ENCODE measurements around the gene SLC9A8.

The SLC9A8 gene

DNA sequence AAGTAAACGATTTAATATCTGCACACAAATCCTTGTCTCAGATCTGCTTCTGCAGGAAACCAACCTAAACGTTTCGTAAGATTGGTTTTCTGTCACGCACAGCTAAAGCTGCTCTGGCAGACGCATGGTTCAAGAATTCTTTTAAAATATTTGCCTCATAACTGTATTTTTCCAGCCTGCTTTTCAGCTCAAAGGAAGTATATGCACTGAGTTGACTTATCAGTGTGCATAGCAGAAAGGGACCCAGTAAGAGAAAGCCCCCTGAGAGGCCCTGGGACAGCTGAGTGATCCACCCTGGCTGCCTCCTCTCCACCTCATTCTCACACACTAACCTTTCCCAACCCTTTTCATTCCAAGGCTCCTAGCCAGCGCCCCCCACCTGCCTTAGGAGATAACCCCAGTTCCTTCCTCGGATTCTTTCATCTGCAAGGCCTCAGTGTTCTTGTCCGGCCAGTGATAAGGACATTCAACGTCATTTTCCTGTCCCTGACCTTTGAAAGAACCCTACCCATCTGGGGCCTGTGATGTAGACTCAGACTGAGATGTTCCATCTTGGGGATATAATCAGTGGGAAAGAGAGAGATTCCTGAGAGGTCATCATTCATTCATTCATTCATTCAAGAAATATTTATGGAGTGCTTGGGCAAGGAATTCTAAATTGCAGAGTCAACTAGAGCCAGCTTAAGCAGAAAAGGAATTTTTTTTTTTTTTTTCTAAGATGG, 22.4 kb upstream of the SLC9A8 start:
- Histone ChIP-seq H2AFZ (ENCODE audit: low read length) (no peak overlapping the region), H3K4me3 (ENCODE audit: low read length) (no peak overlapping the region), H3F3A (ENCODE audit: insufficient read depth, low read length) (peaks cover 18% of the 10 kb centered on the region), H3K27me3 (replicated peaks; ENCODE audit: insufficient read depth, low read length) (no peaks in the 10 kb centered on the region), H3K79me2 (ENCODE audit: low read length) (no peaks in the 10 kb centered on the region), H3K4me2 (ENCODE audit: low read depth, low read length) (no peak overlapping the region), H3K36me3 (replicated peaks; ENCODE audit: insufficient read depth, low read length) (no peaks in the 10 kb centered on the region), H3K9ac (ENCODE audit: low read length) (no peak overlapping the region), H4K20me1 (ENCODE audit: insufficient read depth, low read length) (no peaks in the 10 kb centered on the region), H3K9me2 (replicated peaks; ENCODE audit: insufficient read depth, low read length) (no peaks in the 10 kb centered on the region), H3K9me3 (replicated peaks; ENCODE audit: insufficient read depth, low read length) (no peaks in the 10 kb centered on the region), H3K27ac (ENCODE audit: low read length) (no peak overlapping the region), H3K4me1 (ENCODE audit: low read length) (peaks cover 13% of the 10 kb centered on the region)
- TF ChIP-seq, protein P1, sequence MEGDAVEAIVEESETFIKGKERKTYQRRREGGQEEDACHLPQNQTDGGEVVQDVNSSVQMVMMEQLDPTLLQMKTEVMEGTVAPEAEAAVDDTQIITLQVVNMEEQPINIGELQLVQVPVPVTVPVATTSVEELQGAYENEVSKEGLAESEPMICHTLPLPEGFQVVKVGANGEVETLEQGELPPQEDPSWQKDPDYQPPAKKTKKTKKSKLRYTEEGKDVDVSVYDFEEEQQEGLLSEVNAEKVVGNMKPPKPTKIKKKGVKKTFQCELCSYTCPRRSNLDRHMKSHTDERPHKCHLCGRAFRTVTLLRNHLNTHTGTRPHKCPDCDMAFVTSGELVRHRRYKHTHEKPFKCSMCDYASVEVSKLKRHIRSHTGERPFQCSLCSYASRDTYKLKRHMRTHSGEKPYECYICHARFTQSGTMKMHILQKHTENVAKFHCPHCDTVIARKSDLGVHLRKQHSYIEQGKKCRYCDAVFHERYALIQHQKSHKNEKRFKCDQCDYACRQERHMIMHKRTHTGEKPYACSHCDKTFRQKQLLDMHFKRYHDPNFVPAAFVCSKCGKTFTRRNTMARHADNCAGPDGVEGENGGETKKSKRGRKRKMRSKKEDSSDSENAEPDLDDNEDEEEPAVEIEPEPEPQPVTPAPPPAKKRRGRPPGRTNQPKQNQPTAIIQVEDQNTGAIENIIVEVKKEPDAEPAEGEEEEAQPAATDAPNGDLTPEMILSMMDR (IDR thresholded peaks at IDR 0.05; ENCODE audit: low read length), result no peak
- no peak for TF ChIP-seq EZH2phosphoT487 (IDR thresholded peaks at IDR 0.05; ENCODE audit: low read length)
- no peak for TF ChIP-seq EZH2 (optimal IDR thresholded peaks at IDR 0.05; ENCODE audit: low read depth, low read length)
- no peak for DNase-seq

DNA sequence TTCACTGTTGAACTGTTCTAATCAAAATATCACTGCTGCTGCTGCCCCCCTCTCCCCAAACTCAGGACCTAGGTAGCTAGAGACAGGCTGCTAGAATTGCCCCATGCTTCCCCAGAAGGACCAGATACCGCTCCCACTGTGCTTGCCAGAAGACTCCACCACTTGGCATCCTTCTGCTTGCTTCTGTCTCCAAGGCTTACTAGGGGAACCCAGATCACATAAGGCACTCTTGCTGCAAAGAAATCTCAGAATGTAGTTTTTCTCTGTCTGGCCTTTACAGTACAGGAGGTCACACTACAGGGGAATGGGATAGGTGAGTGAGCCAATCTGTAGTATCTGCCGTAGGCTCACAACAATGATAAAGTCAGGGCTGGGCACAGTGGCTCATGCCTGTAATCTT, 21.5 kb upstream of the SLC9A8 start:
- no peaks in the 10 kb centered on the region for H4K20me1 ChIP-seq (ENCODE audit: insufficient read depth, low read length)
- no peak overlapping the region for H2AFZ ChIP-seq (ENCODE audit: low read length)
- no peak overlapping the region for H3K9ac ChIP-seq (ENCODE audit: low read length)
- no peak overlapping the region for H3K4me2 ChIP-seq (ENCODE audit: low read depth, low read length)
- H3F3A ChIP-seq (ENCODE audit: insufficient read depth, low read length), result peaks cover 9% of the 10 kb centered on the region
- H3K36me3 ChIP-seq (replicated peaks; ENCODE audit: insufficient read depth, low read length), result no peaks in the 10 kb centered on the region
- no peak for TF ChIP-seq EZH2phosphoT487 (IDR thresholded peaks at IDR 0.05; ENCODE audit: low read length)
- no peak for TF ChIP-seq EZH2 (optimal IDR thresholded peaks at IDR 0.05; ENCODE audit: low read depth, low read length)
- TF ChIP-seq, protein P1 (IDR thresholded peaks at IDR 0.05; ENCODE audit: low read length), result no peak
- no peaks in the 10 kb centered on the region for H3K79me2 ChIP-seq (ENCODE audit: low read length)
- no peaks in the 10 kb centered on the region for H3K9me2 ChIP-seq (replicated peaks; ENCODE audit: insufficient read depth, low read length)
- H3K9me3 ChIP-seq (replicated peaks; ENCODE audit: insufficient read depth, low read length), result no peaks in the 10 kb centered on the region
- H3K4me1 ChIP-seq (ENCODE audit: low read length), result peaks cover 12% of the 10 kb centered on the region
- H3K27me3 ChIP-seq (replicated peaks; ENCODE audit: insufficient read depth, low read length), result no peaks in the 10 kb centered on the region
- no peak overlapping the region for H3K27ac ChIP-seq (ENCODE audit: low read length)
- H3K4me3 ChIP-seq (ENCODE audit: low read length), result no peak overlapping the region
- no peak for DNase-seq

DNA sequence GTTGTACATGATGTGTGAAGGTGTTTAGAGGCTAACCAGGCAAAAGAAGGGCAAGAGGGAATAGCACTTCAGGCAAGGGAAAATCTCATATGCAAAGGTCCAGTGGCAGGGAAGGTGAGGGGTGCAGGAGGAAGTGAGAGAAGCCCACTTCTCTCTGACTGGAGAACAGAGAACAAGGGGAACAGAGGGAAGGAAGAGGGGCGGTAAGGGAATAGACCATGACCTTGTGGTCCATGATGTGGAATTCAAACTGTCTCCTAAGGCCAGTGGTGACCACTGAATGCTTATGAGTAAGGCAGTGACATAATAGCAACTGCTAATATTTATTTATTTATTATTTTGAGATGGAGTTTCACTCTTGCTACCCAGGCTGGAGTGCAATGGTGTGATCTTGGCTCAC, 20.6 kb upstream of the SLC9A8 start:
- H3K4me1 ChIP-seq (ENCODE audit: low read length), result peaks cover 8% of the 10 kb centered on the region
- no peaks in the 10 kb centered on the region for H3K9me2 ChIP-seq (replicated peaks; ENCODE audit: insufficient read depth, low read length)
- peaks cover 2% of the 10 kb centered on the region for H3F3A ChIP-seq (ENCODE audit: insufficient read depth, low read length)
- no peaks in the 10 kb centered on the region for H3K36me3 ChIP-seq (replicated peaks; ENCODE audit: insufficient read depth, low read length)
- H4K20me1 ChIP-seq (ENCODE audit: insufficient read depth, low read length), result no peaks in the 10 kb centered on the region
- H2AFZ ChIP-seq (ENCODE audit: low read length), result no peak overlapping the region
- no peaks in the 10 kb centered on the region for H3K79me2 ChIP-seq (ENCODE audit: low read length)
- no peak overlapping the region for H3K27ac ChIP-seq (ENCODE audit: low read length)
- no peak overlapping the region for H3K4me2 ChIP-seq (ENCODE audit: low read depth, low read length)
- H3K27me3 ChIP-seq (replicated peaks; ENCODE audit: insufficient read depth, low read length), result no peaks in the 10 kb centered on the region
- TF ChIP-seq, protein P1 (IDR thresholded peaks at IDR 0.05; ENCODE audit: low read length), result no peak
- TF ChIP-seq EZH2 (optimal IDR thresholded peaks at IDR 0.05; ENCODE audit: low read depth, low read length) (no peak), EZH2phosphoT487 (IDR thresholded peaks at IDR 0.05; ENCODE audit: low read length) (no peak)
- H3K9me3 ChIP-seq (replicated peaks; ENCODE audit: insufficient read depth, low read length), result no peaks in the 10 kb centered on the region
- no peak overlapping the region for H3K9ac ChIP-seq (ENCODE audit: low read length)
- H3K4me3 ChIP-seq (ENCODE audit: low read length), result no peak overlapping the region
- no peak for DNase-seq

Measured in MM.1S (cell line).